Erythroblast (primary cell): Measurements from ENCODE around the gene NDUFA13.

Experiments used
- DNase-seq, 2 experiments: peaks; one replicate each; lab custom pipeline; 2025; lab: John Stamatoyannopoulos, UW
- GATA1 ChIP-seq: IDR thresholded peaks from 2 replicates; pipeline ENCODE4 v1.6.1; 2011; ENCODE audit warnings: low read depth, mild to moderate bottlenecking, control low read depth, low read length, moderate library complexity
- POLR2A ChIP-seq: IDR thresholded peaks from 2 replicates; pipeline ENCODE4 v1.6.1; 2011; ENCODE audit warnings: mild to moderate bottlenecking, low read length

NDUFA13 gene

DNA sequence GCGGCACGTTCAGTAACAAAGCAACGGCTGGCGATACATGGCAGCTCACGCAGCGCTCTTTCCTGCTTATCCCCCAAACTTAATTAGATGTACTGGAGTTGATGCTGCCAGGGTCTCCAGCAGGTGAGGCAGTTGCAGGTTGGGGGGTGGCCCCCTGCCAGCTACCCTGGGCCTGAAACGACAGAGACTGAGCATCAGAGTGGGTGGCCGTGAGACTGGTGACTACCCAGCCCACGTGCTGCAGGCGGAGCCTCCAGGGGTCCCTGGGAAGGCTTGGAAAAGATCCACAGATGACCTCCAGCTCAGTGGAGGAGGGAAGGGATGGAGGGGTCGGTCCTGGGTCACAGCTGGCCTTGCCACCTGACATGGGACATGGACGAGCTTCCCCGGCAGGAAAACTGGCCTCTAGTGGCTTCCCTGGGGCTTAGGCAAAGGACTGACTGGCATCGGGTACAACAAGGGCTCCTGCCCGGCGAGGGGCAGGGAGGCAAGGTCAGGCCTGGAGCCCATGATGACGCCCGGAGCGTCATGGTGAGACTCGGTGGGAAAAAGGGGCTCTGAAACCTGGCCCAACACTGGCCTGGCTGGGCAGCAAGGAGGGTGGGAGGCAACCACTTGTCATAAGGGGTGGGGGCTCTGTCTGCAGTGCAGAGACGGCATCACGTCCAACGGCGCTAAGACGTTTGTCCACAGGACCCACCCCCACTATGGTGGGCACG is 46.1 kb downstream of the NDUFA13 start:
- no peak for TF ChIP-seq POLR2A
- TF ChIP-seq GATA1: no peak

DNA sequence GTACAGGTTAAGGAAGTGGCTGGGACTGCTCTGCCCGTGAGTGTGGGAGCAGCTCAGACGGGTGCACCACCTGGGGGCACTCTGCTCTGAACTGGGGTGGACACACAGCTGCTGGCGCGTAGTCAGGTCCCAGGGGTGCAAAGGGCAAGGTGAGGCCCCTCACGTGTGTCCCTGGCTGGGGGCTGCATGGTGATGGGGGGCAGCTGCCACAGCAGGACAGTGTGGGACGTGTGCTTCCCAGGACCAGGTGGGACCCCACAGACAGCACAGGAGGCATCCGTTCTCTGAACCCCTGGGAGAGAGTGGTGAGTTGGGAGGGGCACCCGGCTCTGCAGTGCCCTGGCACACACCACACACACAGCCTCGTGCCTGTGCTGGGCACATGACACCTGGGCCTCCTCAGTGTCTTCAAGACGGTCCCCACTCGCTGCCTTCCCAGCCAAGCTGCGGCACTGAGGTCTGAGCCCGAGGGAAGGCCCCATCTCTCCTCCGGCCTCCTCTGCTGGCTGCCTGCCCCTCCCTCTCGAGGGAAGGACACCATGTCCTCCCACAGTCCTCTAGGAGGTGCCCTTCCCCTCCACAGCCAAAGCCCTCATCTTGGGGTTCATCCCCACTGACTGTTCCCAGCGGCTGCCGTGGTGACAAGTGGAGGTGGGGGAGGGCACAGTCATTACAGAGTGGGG is 46.8 kb downstream of the NDUFA13 start:
- DNase-seq: no peak
- no peak for TF ChIP-seq POLR2A
- no peak for TF ChIP-seq GATA1

More for the DNA sequence above, 46.1 kb downstream of the NDUFA13 start:
- DNase-seq: no peak

DNA sequence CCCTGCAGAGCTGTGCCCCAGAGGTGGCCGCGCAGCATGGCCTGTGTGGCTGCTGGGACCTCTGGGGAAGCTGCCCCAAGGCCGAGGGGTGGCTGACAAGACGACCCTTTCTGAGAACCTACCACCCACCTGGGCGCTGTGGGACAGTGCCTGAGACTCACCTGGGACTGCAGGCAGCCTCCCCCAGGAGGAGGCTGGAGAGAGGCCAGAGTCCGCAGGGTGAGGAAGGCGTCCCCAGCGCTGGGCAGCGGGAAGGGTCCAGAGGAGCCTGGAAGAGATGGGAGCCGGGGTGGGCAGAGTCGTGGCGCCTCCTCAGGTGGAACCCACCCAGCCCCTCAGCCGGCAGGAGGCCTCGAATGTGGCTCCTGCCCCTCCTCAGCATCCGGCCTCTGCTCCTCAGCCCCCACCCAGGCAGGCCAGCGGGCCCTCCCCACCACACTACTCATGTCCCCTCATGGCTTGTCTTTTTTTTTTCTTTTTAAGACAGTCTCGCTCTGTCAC is 47.4 kb downstream of the NDUFA13 start:
- DNase-seq: no peak
- TF ChIP-seq POLR2A: no peak
- no peak for TF ChIP-seq GATA1

DNA sequence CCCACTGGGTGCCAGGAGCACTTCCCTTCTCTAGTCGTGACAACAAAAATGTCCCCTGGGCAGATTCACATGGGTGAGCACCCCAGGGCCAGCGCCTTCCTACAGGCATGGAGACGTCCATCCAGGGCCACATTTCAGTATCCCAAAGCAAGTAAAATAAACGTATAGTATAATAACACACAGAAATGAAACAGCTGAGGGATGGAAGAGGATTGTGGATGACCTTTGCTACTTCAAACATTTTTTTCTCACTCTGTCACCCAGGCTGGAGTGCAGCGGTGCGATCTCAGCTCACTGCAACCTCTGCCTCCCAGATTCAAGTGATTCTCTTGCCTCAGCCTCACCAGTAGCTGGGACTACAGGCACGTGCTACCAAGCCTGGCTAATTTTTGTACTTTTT is 50.3 kb downstream of the NDUFA13 start:
- DNase-seq: no peak
- TF ChIP-seq GATA1: no peak
- no peak for TF ChIP-seq POLR2A

DNA sequence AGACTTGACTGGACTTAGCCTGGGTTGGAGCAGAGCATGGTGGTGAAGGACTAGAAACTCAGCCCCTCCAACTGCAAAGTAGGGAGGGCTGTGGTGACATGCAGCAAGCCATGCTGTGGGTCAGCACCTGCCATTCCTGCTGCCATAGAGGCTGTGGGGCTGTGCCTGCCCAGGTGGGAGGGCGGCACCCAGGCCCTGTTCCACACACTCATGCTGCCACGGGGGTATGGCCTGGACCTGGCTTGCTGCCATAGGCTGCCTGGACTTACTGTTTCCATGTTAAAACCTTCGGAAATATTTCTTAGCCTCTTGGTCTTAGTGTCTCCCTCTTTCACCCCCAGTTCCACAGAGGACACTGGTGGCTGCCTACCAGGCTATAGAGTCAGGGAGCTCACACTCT is 51.4 kb downstream of the NDUFA13 start:
- DNase-seq: no peak
- no peak for TF ChIP-seq GATA1
- TF ChIP-seq POLR2A: no peak

DNA sequence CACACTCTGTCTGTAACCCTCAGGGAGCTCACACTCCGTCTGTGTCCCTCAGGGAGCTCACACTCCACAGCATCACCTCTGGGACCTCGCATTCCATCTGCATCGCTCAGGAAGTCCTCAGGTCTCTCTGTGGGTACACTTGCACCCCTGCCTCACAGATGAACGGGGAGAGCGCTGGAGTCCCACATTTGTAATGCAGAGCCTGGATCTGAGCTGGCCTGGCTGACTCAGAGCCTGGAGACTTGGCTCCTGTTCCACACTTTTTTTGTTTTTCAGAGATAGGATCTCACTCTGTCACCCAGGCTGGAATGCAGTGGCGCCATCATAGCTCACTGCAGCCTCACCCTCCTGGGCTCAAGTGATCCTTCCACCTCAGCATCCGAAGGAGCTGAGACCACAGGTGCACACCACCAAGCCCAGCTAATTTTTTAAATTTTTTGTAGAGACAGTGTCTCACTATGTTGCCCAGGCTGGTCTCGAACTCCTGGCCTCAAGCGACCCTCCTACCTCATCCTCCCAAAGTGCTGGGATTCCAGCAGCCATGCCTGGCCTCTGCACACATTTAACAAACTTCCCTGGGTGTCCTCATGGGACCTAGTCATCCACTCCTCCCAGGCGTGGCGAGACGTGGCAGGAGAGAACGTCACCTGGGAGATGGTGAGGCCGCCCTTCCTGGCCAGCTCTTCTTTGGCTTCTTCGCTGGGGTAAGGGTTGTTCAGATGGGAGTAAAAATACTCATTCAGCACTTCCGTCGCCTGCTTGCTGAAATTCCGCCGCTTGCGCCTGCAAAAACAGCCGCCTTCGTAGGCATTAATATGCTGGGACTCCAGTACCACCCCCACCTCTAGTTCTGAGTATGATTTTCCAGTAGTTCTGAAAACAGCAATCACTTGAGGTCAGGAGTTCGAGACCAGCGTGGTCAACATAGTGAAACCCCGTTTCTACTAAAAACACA is 53.1 kb downstream of the NDUFA13 start:
- no peak for DNase-seq
- TF ChIP-seq POLR2A (no peak), GATA1 (no peak)

DNA sequence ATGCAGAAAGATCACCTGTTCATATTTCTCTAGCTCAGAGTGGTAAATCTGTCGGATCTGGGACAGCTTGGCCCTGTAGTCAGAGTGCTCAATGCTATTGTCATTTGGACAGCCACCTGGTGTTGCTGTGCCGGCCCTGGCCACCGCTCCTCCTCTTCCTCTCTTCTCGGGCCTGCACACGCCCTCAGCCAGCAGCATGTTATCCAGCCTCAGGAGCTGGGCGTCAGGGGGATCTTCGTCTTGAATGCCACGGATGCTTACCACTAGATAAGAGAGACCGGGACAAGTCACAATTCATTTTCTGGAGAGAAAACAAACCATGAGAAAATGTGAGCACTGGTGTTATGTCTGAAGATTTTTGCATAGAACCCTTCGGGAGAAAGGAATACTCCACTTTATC is 54.5 kb downstream of the NDUFA13 start:
- no peak for DNase-seq
- no peak for TF ChIP-seq GATA1
- TF ChIP-seq POLR2A: no peak

DNA sequence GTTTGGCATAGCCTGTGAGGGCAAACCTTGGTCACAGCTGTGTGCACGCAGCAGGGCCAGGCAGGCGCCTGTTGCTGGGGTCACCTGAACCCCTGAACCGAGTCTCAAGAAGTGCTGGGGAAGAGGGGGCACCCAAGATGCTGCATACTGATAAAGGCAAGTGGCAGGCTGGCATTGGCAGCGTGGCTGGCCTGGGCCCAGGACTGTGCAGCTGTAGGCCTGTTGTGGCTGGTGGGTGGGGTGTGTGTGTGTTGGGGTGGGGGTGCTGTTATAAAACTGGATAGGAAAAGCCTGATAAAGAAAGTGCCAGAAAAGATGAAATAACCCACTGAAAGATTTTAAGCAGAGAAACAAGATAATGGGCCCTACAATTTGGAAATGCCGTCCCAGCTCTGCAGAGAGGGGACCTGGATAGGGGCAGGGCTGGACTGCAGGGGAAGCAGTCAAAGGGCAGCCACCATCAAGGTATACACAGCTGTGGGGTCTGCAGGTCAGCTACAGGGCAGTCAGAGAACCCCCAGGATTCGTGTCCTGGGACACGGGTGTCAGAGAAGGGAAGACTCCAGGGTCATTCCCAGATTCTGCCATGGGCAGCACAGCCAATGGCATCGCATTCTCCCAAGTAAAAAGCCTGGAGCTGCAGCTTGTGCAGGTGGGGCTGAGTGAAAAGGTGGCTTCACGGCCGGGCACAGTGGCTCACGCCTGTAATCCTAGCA is 55.2 kb downstream of the NDUFA13 start:
- TF ChIP-seq POLR2A (no peak), GATA1 (no peak)
- no peak for DNase-seq

DNA sequence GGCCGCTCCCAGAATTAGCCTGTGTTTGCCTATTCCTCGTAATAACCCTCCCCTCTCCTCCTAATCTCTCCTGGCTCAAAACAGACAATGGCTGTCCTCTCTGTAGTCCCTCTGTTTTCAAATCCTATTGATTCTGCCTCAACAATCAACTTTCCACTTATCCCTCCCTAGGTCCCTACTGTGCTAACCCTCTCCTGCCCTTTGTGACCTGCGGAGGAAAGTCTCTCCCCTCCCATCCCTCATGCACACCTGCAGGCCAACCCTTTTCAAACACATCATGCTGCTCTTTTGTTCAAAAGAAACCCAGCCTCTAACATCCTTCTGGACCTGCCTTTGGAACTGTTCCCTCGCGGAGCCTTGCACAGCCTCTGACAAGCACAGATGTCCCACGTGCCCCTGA is 59.4 kb downstream of the NDUFA13 start:
- TF ChIP-seq POLR2A (no peak), GATA1 (no peak)
- no peak for DNase-seq
